IMR-90 (cell line): Measurements from ENCODE around the gene PDGFC. TPM values are rescaled to one million over a fixed set of nuclear protein-coding genes. Genes with fewer than 3 reads are reported as not detected.

ENCODE experiments used
- MAFK ChIP-seq: IDR thresholded peaks from 2 replicates; pipeline ENCODE4 v1.6.1; 2012; ENCODE audit warnings: low read depth, low read length, improper control_type of control experiment
- POLR2A ChIP-seq: IDR thresholded peaks from 2 replicates; pipeline ENCODE4 v1.6.1; 2012; ENCODE audit warnings: mild to moderate bottlenecking, low read depth, low read length
- RAD21 ChIP-seq: IDR thresholded peaks from 2 replicates; pipeline ENCODE4 v1.6.1; 2012; ENCODE audit warnings: low read length, improper control_type of control experiment
- SMC3 ChIP-seq: fragments of 150-350 bp; IDR thresholded peaks from 2 replicates; pipeline ENCODE4 v1.6.1; 2016; ENCODE audit warnings: low read depth, mild to moderate bottlenecking, antibody characterized with exemption, low read length, moderate library complexity
- polyA plus RNA-seq, 3 experiments: library from polyadenylated mRNA; depleted of rRNA; stranded (reverse); fragments of >200 nt; gene quantifications; 2 replicates each; pipeline ENCODE4 v1.2.3, GENCODE V29; 2012; ENCODE audit warnings: low replicate concordance in 1 of 3
- total RNA-seq: library from RNA; depleted of rRNA; stranded (reverse); fragments of >200 nt; gene quantifications from 2 replicates; pipeline ENCODE4 v1.2.3, GENCODE V29; 2012
- TF ChIP-seq, protein P1 (sequence below): conservative IDR thresholded peaks from 2 replicates; pipeline ENCODE4 v1.5.1; 2012; ENCODE audit warnings: mild to moderate bottlenecking, low read depth, low read length, improper control_type of control experiment

The PDGFC gene
- total and polyA plus RNA-seq, 2 of the 4 experiments (the other 2 are of a cell fraction), result 19.8 to 90.7 TPM

- TF ChIP-seq, protein P1, sequence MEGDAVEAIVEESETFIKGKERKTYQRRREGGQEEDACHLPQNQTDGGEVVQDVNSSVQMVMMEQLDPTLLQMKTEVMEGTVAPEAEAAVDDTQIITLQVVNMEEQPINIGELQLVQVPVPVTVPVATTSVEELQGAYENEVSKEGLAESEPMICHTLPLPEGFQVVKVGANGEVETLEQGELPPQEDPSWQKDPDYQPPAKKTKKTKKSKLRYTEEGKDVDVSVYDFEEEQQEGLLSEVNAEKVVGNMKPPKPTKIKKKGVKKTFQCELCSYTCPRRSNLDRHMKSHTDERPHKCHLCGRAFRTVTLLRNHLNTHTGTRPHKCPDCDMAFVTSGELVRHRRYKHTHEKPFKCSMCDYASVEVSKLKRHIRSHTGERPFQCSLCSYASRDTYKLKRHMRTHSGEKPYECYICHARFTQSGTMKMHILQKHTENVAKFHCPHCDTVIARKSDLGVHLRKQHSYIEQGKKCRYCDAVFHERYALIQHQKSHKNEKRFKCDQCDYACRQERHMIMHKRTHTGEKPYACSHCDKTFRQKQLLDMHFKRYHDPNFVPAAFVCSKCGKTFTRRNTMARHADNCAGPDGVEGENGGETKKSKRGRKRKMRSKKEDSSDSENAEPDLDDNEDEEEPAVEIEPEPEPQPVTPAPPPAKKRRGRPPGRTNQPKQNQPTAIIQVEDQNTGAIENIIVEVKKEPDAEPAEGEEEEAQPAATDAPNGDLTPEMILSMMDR, result peak; percentile 34
- TF ChIP-seq POLR2A (0 out of 2 replicates have a peak, but pooled peaks have one; percentile 42), SMC3 (peak; percentile 4; the same call in 1 of the 2 replicates), RAD21 (peak; percentile 37), MAFK (no peak)
Measured at GRCh38 chr4:156971676-156972378, at the start of gene PDGFC (continued).
